BJ (cell line): Measurements from ENCODE around the gene ASH1L. TPM values are rescaled to one million over a fixed set of nuclear protein-coding genes. Genes with fewer than 3 reads are reported as not detected.
"Not testable (repeated sequence)": the region's sequence is repeated elsewhere in the genome, so short reads cannot be mapped to it uniquely, and the experiment has no call there.

Experiments
- CTCF ChIA-PET: fragments of 350-600 bp; formaldehyde crosslinking; extraction: SDS; loops from one replicate; lab custom pipeline; 2021; ENCODE audit warnings: antibody characterized with exemption, inconsistent platforms; lab: Yijun Ruan, JAX
- POLR2A ChIA-PET: fragments of 300-600 bp; sonication (Branson Sonifier 250); formaldehyde crosslinking; extraction: SDS; loops from one replicate; lab custom pipeline; 2021; ENCODE audit warnings: antibody characterized with exemption; lab: Charles Lee
- DNase-seq: peaks from one replicate; pipeline ENCODE4 v3.0.0-alpha.2; 2011; ENCODE audit warnings: low read depth
- H3K27me3 ChIP-seq: 2 replicates; pipeline ENCODE4 v1.6.0; 2011; ENCODE audit warnings: low read length; ENCODE audit not compliant: control insufficient read depth, insufficient read depth
- H3K36me3 ChIP-seq: 2 replicates; pipeline ENCODE4 v1.5.1; 2011; ENCODE audit warnings: low read length; ENCODE audit not compliant: control insufficient read depth, insufficient read depth
- H3K4me3 ChIP-seq: 2 replicates; pipeline ENCODE4 v1.5.1; 2011; ENCODE audit warnings: low read depth, mild to moderate bottlenecking, control low read depth, low read length
- polyA plus RNA-seq: library from polyadenylated mRNA; depleted of rRNA; stranded (reverse); fragments of >200 nt; gene quantifications from 2 replicates; pipeline ENCODE4 v1.2.3, GENCODE V29; 2011
- TF ChIP-seq, protein P1 (sequence below): IDR thresholded peaks from 2 replicates; pipeline ENCODE4 v1.5.1; 2011; ENCODE audit warnings: low read depth, mild to moderate bottlenecking, control low read depth, inconsistent platforms, low read length, moderate library complexity; ENCODE audit not compliant: insufficient read depth

ASH1L gene
- polyA plus RNA-seq, 1 experiment: 20.9 TPM

DNA sequence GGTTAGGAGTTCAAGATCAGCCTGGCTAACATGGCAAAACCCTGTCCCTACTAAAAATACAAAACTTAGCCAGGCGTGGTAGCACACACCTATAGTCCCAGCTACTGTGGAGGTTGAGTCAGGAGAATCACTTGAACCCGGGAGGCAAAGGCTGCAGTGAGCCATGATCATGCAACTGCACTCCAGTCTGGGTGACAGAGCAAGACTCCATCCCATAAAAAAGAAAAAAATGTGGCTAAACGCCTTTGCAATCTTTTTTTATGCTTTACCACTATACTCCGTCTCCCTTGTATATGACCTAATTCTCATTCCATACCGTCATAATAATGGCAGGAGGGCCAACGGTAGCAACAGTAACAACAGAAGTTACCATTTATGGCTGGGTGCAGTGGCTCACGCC is 109.5 kb downstream of the ASH1L start:
- no peak overlapping the region for H3K4me3 ChIP-seq
- H3K27me3 ChIP-seq: no peaks in the 10 kb centered on the region
- DNase-seq: no peak
- ChIA-PET CTCF (no interaction called here), POLR2A (no interaction called here)
- peaks cover 3% of the 10 kb centered on the region; the same call in 1 of the 2 replicates for H3K36me3 ChIP-seq
- TF ChIP-seq, protein P1, sequence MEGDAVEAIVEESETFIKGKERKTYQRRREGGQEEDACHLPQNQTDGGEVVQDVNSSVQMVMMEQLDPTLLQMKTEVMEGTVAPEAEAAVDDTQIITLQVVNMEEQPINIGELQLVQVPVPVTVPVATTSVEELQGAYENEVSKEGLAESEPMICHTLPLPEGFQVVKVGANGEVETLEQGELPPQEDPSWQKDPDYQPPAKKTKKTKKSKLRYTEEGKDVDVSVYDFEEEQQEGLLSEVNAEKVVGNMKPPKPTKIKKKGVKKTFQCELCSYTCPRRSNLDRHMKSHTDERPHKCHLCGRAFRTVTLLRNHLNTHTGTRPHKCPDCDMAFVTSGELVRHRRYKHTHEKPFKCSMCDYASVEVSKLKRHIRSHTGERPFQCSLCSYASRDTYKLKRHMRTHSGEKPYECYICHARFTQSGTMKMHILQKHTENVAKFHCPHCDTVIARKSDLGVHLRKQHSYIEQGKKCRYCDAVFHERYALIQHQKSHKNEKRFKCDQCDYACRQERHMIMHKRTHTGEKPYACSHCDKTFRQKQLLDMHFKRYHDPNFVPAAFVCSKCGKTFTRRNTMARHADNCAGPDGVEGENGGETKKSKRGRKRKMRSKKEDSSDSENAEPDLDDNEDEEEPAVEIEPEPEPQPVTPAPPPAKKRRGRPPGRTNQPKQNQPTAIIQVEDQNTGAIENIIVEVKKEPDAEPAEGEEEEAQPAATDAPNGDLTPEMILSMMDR: no peak

- DNase-seq: no peak
- ChIA-PET CTCF (no interaction called here), POLR2A (no interaction called here)
- TF ChIP-seq, protein P1: no peak
- no peaks in the 10 kb centered on the region for H3K27me3 ChIP-seq
- no peak overlapping the region for H3K4me3 ChIP-seq
- peaks cover 3% of the 10 kb centered on the region; the same call in 1 of the 2 replicates for H3K36me3 ChIP-seq
Observed at GRCh38 chr1:155451199-155451598, 111.4 kb downstream of the ASH1L start.

DNA sequence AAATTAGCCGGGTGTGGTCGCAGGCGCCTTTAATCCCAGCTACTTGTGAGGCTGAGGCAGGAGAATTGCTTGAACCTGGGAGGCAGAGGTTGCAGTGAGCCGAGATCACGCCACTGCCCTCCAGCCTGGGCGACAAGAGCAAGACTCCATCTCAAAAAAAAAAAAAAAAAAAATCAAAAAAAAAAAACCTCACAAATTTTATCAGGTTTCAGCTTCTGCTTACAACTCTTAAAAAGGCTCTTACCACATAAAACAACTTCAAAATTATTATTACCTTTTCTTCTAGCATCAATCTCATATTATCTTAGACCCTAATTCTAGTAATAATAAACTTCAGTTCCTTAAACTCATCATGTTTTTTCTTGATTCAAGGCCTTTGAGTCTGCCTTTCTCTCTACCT is 120.2 kb downstream of the ASH1L start:
- H3K36me3 ChIP-seq, H3K27me3 ChIP-seq, H3K4me3 ChIP-seq, POLR2A ChIA-PET, DNase-seq: not testable (repeated sequence)
- CTCF ChIA-PET: interaction anchor here (0.7 kb wide), 1 partner anchor 40 kb away, joined by 3 read pairs; no protein-coding TSS in a partner anchor

GRCh38 chr1:155437405-155437804 is 125.2 kb downstream of the ASH1L start:
- ChIA-PET POLR2A (interaction anchor here (0.7 kb wide), 1 partner anchor 99 kb away, joined by 3 read pairs; no protein-coding TSS in a partner anchor), CTCF (no interaction called here)
- Histone ChIP-seq H3K4me3 (no peak overlapping the region), H3K27me3 (no peaks in the 10 kb centered on the region), H3K36me3 (peaks cover 3% of the 10 kb centered on the region)
- TF ChIP-seq, protein P1: no peak
- no peak for DNase-seq

DNA sequence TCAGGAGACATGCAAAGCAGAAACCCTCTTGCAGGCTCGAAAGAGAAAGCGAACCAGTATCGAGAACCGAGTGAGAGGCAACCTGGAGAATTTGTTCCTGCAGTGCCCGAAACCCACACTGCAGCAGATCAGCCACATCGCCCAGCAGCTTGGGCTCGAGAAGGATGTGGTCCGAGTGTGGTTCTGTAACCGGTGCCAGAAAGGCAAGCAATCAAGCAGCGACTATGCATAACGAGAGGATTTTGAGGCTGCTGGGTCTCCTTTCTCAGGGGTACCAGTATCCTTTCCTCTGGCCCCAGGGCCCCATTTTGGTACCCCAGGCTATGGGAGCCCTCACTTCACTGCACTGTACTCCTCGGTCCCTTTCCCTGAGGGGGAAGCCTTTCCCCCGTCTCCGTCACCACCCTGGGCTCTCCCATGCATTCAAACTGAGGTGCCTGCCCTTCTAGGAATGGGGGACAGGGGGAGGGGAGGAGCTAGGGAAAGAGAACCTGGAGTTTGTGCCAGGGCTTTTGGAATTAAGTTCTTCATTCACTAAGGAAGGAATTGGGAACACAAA is 128.7 kb downstream of the ASH1L start:
- DNase-seq, H3K27me3 ChIP-seq, H3K36me3 ChIP-seq, H3K4me3 ChIP-seq, POLR2A ChIA-PET: not testable (repeated sequence)
- CTCF ChIA-PET: interaction anchor here (0.6 kb wide), 1 partner anchor 38 kb away, joined by 3 read pairs; no protein-coding TSS in a partner anchor

- H3K36me3 ChIP-seq, POLR2A ChIA-PET, H3K4me3 ChIP-seq, H3K27me3 ChIP-seq, DNase-seq, CTCF ChIA-PET: not testable (repeated sequence)
Observed at GRCh38 chr1:155433128-155433830, 129.3 kb downstream of the ASH1L start.
